Ishikawa (cell line): ENCODE results near the gene ACOX2.

Experiments
- CEBPB ChIP-seq: IDR thresholded peaks from 2 replicates; pipeline ENCODE4 v1.6.1; 2012
- EGR1 ChIP-seq: IDR thresholded peaks from 2 replicates; pipeline ENCODE4 v1.6.1; 2012
- EP300 ChIP-seq: IDR thresholded peaks from 2 replicates; pipeline ENCODE4 v1.6.1; 2012; ENCODE audit warnings: borderline replicate concordance
- FOXM1 ChIP-seq: IDR thresholded peaks from 2 replicates; pipeline ENCODE4 v1.6.1; 2012; ENCODE audit warnings: low read depth, borderline replicate concordance
- RAD21 ChIP-seq: IDR thresholded peaks from 2 replicates; pipeline ENCODE4 v1.6.1; 2012; ENCODE audit warnings: low read depth
- TAF1 ChIP-seq: IDR thresholded peaks from 2 replicates; pipeline ENCODE4 v1.6.1; 2012; ENCODE audit warnings: low read depth, mild to moderate bottlenecking
- TCF12 ChIP-seq: IDR thresholded peaks from 2 replicates; pipeline ENCODE4 v1.6.1; 2012; ENCODE audit warnings: low read depth
- YY1 ChIP-seq: IDR thresholded peaks from 2 replicates; pipeline ENCODE4 v1.6.1; 2012; ENCODE audit warnings: low read depth
- TF ChIP-seq, protein P1 (sequence below): IDR thresholded peaks from 2 replicates; pipeline ENCODE4 v1.6.1; 2012
- TF ChIP-seq, protein P2 (sequence below): IDR thresholded peaks from 2 replicates; pipeline ENCODE4 v1.6.1; 2012
- TF ChIP-seq, protein P3 (sequence below): IDR thresholded peaks from 2 replicates; pipeline ENCODE4 v1.6.1; 2012; ENCODE audit warnings: low read depth, mild to moderate bottlenecking

DNA sequence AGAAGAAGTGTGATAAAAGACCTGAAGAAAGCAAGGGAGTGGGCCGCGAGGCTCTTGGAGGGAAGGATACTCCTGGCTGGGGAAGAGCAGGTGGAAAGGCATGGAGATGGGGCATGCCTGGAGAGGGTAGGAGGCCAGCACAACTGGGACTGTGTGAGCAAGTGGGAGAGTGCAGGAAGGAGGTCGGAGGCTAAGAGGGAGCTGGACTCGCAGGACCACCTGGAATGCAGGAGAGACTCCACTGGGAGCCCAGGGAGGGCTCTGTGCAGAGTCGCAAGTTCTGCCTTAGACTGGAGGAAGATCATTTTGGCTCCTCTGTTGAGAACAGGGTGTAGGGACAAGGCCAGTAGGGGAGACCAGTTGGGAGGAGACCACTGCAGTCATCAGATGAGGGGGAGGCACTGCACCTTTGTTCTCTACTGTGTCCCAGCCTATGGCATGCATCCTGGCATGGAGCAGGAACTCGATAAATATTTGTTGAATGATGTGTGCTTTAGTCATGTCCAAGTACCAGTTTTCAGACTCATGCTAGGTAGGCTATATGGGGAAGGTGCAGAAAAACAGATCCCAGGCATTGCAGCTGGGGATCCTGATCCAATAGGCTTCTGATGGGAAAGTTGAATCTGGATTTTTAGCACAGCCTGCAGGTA lies 26.5 kb upstream of the ACOX2 start:
- TF ChIP-seq, protein P1, sequence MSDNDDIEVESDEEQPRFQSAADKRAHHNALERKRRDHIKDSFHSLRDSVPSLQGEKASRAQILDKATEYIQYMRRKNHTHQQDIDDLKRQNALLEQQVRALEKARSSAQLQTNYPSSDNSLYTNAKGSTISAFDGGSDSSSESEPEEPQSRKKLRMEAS = no peak
- TF ChIP-seq EP300 = no peak
- TF ChIP-seq RAD21 = no peak
- TF ChIP-seq, protein P2, sequence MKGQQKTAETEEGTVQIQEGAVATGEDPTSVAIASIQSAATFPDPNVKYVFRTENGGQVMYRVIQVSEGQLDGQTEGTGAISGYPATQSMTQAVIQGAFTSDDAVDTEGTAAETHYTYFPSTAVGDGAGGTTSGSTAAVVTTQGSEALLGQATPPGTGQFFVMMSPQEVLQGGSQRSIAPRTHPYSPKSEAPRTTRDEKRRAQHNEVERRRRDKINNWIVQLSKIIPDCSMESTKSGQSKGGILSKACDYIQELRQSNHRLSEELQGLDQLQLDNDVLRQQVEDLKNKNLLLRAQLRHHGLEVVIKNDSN = no peak
- no peak for TF ChIP-seq TCF12
- no peak for TF ChIP-seq YY1
- TF ChIP-seq, protein P3, sequence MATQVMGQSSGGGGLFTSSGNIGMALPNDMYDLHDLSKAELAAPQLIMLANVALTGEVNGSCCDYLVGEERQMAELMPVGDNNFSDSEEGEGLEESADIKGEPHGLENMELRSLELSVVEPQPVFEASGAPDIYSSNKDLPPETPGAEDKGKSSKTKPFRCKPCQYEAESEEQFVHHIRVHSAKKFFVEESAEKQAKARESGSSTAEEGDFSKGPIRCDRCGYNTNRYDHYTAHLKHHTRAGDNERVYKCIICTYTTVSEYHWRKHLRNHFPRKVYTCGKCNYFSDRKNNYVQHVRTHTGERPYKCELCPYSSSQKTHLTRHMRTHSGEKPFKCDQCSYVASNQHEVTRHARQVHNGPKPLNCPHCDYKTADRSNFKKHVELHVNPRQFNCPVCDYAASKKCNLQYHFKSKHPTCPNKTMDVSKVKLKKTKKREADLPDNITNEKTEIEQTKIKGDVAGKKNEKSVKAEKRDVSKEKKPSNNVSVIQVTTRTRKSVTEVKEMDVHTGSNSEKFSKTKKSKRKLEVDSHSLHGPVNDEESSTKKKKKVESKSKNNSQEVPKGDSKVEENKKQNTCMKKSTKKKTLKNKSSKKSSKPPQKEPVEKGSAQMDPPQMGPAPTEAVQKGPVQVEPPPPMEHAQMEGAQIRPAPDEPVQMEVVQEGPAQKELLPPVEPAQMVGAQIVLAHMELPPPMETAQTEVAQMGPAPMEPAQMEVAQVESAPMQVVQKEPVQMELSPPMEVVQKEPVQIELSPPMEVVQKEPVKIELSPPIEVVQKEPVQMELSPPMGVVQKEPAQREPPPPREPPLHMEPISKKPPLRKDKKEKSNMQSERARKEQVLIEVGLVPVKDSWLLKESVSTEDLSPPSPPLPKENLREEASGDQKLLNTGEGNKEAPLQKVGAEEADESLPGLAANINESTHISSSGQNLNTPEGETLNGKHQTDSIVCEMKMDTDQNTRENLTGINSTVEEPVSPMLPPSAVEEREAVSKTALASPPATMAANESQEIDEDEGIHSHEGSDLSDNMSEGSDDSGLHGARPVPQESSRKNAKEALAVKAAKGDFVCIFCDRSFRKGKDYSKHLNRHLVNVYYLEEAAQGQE = no peak
- TF ChIP-seq CEBPB = no peak
- no peak for TF ChIP-seq TAF1
- TF ChIP-seq FOXM1 = no peak
- TF ChIP-seq EGR1 = no peak
